H4 (cell line): Measurements from ENCODE around the gene MATN4. TPM values are rescaled to one million over a fixed set of nuclear protein-coding genes. Genes with fewer than 3 reads are reported as not detected.
"Not testable (repeated sequence)": the region's sequence is repeated elsewhere in the genome, so short reads cannot be mapped to it uniquely, and the experiment has no call there.

Experiments used
- DNase-seq: peaks from one replicate; pipeline ENCODE4 v3.0.0-alpha.2; 2015; ENCODE audit warnings: low spot score
- total RNA-seq: library from RNA; depleted of rRNA; stranded (reverse); fragments of >200 nt; shearing (Covaris generic); gene quantifications from 2 replicates; pipeline ENCODE4 v1.2.3, GENCODE V29; 2014; rRNA removed

MATN4 gene, protein sequence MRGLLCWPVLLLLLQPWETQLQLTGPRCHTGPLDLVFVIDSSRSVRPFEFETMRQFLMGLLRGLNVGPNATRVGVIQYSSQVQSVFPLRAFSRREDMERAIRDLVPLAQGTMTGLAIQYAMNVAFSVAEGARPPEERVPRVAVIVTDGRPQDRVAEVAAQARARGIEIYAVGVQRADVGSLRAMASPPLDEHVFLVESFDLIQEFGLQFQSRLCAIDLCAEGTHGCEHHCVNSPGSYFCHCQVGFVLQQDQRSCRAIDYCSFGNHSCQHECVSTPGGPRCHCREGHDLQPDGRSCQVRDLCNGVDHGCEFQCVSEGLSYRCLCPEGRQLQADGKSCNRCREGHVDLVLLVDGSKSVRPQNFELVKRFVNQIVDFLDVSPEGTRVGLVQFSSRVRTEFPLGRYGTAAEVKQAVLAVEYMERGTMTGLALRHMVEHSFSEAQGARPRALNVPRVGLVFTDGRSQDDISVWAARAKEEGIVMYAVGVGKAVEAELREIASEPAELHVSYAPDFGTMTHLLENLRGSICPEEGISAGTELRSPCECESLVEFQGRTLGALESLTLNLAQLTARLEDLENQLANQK
- not detected in 2 replicates for total RNA-seq

DNA sequence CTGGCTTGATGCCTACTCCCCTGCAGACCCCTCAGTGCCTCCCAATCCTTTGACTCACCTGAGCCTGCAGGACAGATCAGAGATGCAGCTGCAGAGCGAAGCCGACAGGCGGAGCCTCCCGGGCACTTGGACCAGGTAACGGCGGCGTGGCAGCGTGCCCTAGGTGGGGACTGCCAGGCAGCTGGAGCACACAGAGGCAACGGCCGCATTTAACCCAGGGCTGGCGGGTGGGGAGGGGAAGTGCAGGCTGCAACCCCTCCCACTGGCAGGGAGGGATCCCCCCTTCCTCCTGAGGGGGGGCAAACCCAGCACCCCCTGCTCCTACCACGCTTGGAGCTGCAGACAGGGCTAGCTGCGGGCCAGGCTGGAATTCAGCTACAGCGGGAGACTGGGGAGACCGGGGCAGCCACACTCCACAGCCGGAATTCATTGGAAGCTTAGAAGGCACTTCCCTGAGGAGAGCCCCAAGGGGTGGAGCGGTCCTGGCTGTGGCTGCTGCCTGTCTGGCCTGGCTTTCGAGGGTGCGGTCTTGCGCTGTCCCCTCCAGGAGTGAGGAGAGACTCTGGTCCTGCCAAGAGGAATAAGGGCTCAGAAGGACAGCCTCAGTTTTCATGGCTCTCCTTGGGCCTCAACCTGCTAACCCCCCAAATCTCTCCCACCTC lies at the start of gene MATN4:
TSS of gene MATN4 (minus strand) at position 183 of the 662 bp plus-strand sequence. CDS start 2,717 bp downstream, outside the sequence.
- DNase-seq: no peak

DNA sequence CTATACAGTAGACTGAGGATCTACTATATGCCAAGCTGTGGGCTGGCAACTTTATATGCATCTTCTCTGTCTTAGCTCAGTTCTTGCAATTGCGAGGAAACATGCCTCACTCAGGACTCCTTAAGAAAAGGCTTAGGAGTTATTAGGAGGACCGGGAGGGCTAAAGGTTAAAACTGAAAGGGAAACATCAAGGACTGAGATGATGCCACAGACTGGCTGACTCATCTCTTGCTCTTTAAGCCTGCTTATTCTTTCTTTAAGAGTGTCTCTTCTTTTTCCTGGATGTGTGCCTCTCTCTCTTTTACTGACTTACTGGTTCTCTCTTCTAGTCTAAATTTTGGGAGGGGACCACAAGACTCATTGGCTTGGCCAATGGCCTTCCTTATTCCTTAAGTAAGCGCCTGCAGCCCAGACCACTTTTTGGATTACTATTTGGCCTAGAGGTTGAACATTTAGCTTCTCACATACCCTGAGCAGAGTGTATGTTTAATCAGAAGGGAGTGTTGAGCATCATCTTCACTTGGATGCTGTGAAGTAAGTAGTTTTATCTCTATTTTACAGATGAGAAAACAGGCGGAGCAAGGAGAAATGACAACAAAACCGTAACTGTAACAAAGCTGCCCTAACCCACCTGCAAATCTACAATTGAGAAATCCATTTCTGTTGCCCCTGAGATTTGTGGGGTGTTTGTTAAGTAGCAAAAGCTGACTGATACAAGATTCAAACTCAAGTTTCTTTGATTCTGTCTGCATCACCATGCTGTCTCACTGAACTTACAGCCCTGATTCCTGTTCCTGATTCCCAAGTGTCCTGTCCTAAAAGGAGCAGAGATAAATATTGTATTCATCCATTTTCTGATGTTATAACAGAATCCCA lies 47.3 kb upstream of the MATN4 start:
- DNase-seq: no peak

- DNase-seq: no peak
These were observed 46.5 kb upstream of the MATN4 start for GRCh38 chr20:45354423-45355208.

- DNase-seq: no peak
These were observed 45.6 kb upstream of the MATN4 start for GRCh38 chr20:45353746-45354145.

DNA sequence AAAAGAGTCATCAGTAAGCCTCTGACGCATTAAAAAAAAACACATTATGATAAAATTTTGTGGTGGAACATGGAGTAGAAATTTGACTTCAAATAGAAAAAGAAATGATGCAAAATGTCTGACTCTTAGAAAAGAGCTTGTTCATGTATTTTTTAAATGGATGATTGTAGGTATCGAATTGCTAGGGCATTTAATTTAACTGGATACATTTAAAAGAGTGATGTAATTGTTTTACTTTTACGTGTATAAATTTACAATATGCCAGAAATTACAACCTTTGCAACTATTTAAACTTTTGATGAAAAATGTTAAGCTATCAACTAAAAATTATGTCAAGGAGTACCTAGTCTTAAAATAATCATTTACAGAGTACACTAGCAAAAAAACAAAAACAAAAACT lies 44.6 kb upstream of the MATN4 start:
- DNase-seq: no peak

DNA sequence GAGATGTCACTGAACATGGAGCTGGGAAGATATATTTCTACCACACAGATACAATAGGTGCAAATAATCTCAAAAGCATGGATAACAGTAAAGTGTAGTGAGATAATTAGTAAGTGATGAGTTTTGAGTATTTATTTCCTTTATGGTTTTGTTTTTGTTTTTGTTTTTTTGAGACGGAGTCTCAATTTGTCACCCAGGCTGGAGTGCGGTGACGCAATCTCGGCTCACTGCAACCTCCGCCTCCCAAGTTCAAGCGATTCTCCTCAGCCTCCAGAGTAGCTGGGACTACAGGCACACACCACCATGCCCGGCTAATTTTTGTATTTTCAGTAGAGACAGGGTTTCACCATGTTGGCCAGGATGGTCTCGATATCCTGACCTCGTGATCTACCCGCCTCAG lies 42.7 kb upstream of the MATN4 start:
- not testable (repeated sequence) for DNase-seq

- DNase-seq: no peak
These were observed 42.1 kb upstream of the MATN4 start for GRCh38 chr20:45350217-45350616.

- peak; percentile 51 for DNase-seq
These were observed 40.1 kb upstream of the MATN4 start, which contains the start of gene SDC4 for GRCh38 chr20:45347936-45348778. SDC4 (minus strand) TSS chr20:45348424; CDS start chr20:45348384, 40 bp downstream.

- no peak for DNase-seq
These were observed 39.3 kb upstream of the MATN4 start for GRCh38 chr20:45347297-45347935.

DNA sequence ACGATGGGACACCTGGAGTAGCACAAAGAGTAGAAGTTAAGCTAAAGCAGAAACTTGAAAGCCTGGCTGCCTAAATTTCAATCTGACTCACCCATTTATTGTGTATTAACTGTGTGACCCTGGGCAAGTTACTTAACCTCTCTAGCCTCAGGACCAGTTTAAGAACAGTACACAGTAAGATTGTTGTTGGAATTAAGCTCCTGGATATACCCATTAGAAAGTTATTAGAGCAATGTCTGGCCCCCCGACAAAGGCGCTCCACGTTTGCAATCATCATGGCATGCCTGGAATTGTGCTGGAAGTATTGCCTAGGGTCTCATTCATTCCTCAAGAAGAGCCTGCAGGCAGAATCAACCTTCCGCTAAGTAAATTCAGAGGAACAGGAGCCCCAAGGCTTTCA lies 38.8 kb upstream of the MATN4 start:
- DNase-seq: no peak

DNA sequence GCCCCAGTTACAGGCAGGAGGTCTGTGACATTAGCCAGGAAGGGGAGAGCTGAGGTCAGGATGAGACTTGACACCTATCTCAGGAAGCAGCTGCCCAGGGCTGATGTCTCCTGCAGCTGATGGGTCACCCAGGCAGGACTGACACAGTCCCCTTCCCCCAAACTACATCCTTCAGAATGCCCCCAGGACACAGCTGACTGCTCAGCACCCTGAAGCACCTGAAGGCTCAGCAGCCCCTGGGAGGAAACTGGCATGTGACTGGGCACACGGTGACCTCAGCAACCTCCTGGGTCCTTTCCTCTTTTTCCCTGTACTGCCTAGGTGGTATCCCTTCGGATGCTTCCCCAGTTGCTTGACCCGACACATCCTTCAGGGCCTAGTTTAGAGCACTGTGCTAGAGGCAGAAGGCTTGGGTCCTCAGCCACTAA lies 38.2 kb upstream of the MATN4 start:
- DNase-seq: no peak

GRCh38 chr20:45345104-45345936 lies 37.2 kb upstream of the MATN4 start:
- DNase-seq: no peak

GRCh38 chr20:45344168-45344860 lies 36.2 kb upstream of the MATN4 start:
- peak; percentile 88 for DNase-seq

DNA sequence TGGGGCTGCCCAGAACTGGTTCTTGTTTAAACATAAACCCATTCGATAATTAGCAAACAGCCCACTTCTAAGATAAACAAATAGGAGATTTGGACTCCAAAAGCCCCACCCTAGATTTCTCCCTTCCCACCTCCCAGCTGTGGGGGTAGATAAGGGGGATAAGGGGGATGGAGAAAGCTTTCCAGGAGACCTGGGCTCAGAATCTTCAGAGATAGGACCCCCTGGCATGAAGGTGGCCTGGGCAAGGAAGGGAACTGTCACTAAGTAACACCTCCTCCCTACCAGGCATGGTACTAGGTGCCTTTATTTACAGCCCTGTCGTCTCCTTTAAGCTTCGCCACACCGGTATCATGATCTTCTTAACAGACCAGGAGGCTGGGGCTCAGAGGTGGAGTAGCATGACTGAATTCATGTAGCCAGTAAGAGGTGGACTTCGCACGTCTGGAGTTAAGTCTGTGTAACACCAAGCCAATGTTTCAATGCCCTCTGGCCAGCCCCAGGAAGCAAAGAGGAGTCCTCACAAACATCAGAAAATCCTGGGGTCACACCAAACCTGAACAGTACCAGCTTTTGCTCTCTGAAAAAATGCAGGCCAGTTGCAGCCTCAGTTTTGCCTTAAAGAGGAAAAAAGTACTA lies 35.6 kb upstream of the MATN4 start:
- no peak for DNase-seq

DNA sequence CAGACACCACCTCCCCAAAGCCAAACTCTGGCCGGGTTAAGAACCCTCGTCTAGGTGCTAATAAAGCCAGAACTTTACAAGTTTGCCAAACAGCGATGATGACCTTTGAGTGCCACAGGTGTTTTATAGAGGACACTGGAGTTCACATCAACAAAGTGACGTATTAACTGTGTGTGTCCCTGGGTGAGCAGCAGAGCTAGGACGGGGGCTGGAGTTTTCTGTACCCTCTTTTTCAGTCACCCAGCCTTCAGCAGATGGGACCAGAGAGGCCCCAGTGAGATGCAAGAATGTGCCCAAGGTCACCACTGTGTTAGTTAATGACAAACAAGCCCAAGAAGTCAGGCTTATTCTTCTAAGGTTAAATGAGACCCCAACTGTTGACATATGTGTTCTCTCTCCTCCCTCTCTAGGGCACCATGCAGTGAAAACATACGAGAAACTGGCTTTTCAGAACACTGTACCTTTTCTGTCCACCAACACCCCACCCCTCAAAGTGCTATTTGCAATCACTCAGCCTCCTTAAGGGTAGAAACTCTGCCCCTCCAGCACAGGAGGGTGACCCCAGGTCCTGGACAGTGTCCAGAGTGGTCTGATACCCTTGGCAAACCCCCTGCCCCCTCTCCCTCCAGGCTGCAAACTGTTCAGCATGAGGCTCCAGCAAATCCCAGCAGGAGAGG lies 34.9 kb upstream of the MATN4 start:
- no peak for DNase-seq

GRCh38 chr20:45341939-45342854 lies 34.1 kb upstream of the MATN4 start:
- DNase-seq: peak; percentile 81
